GM12878 (cell line): ENCODE data around the gene ADGRG2.

Source experiments
- CREM ChIP-seq: IDR thresholded peaks from 2 replicates; pipeline ENCODE4 v1.6.1; 2014; ENCODE audit warnings: antibody characterized with exemption, low read depth
- CTCF ChIP-seq, 3 experiments: IDR thresholded peaks in 2 of 3; conservative IDR thresholded peaks in 1 of 3; 2 replicates each; pipeline ENCODE4 v1.5.1; 2011; ENCODE audit warnings: low read depth in 3 of 3, low read length in 3 of 3, mild to moderate bottlenecking in 3 of 3, control low read depth in 2 of 3, moderate library complexity in 2 of 3, inconsistent platforms in 1 of 3, mixed read lengths in 1 of 3; ENCODE audit not compliant: control insufficient read depth in 2 of 3, insufficient read depth in 1 of 3; ENCODE audit errors: extremely low read depth in 1 of 3
- EGR1 ChIP-seq, 2 experiments: IDR thresholded peaks; 1 replicate in 1 of 2; 2 replicates in 1 of 2; pipeline ENCODE4 v1.6.1; 2011 to 2012; ENCODE audit warnings: low read depth in 2 of 2, low read length in 2 of 2, borderline replicate concordance in 1 of 2, mild to moderate bottlenecking in 1 of 2, moderate library complexity in 1 of 2
- GABPA ChIP-seq: IDR thresholded peaks from 2 replicates; pipeline ENCODE4 v1.6.1; 2014; ENCODE audit warnings: antibody characterized with exemption, low read depth, mild to moderate bottlenecking, inconsistent platforms
- POLR2A ChIP-seq: IDR thresholded peaks from 2 replicates; pipeline ENCODE4 v1.6.1; 2011; ENCODE audit warnings: low read depth, mild to moderate bottlenecking, low read length
- POLR2AphosphoS5 ChIP-seq: IDR thresholded peaks from 2 replicates; pipeline ENCODE4 v1.6.1; 2011; ENCODE audit warnings: mild to moderate bottlenecking, low read length, inconsistent platforms
- REST ChIP-seq: IDR thresholded peaks from 2 replicates; pipeline ENCODE4 v1.6.1; 2012; ENCODE audit warnings: mild to moderate bottlenecking, low read depth, low read length
- RFX5 ChIP-seq: IDR thresholded peaks from 2 replicates; pipeline ENCODE4 v1.6.1; 2011; ENCODE audit warnings: low read depth, low read length, improper control_type of control experiment
- TAF1 ChIP-seq: IDR thresholded peaks from 2 replicates; pipeline ENCODE4 v1.6.1; 2011; ENCODE audit warnings: mild to moderate bottlenecking, low read depth, low read length, borderline replicate concordance
- USF2 ChIP-seq: IDR thresholded peaks from 2 replicates; pipeline ENCODE4 v1.6.1; 2011; ENCODE audit warnings: low read depth, low read length, improper control_type of control experiment, borderline replicate concordance
- ZNF274 ChIP-seq: IDR thresholded peaks from one replicate; pipeline ENCODE4 v1.8.0; 2011; ENCODE audit not compliant: insufficient read length, insufficient read depth
- ZNF592 ChIP-seq: fragments of 450-650 bp; IDR thresholded peaks from 2 replicates; pipeline ENCODE4 v1.6.1; 2017; ENCODE audit warnings: mild to moderate bottlenecking, moderate library complexity

GRCh38 chrX:18998653-18999052 is 123.6 kb downstream of the ADGRG2 start:
- TF ChIP-seq USF2, result no peak
- no peak for TF ChIP-seq POLR2A
- no peak for TF ChIP-seq EGR1 (IDR thresholded peaks at IDR 0.05; ENCODE audit: borderline replicate concordance in 1 of 2, low read depth in 2 of 2, low read length in 2 of 2)
- TF ChIP-seq ZNF274, result no peak
- TF ChIP-seq POLR2AphosphoS5, result no peak
- TF ChIP-seq CTCF (IDR thresholded peaks at IDR 0.05 in 2 of 3, conservative IDR thresholded peaks at IDR 0.05 in 1 of 3; ENCODE audit: control insufficient read depth in 2 of 3, extremely low read depth in 1 of 3, insufficient read depth in 1 of 3, low read depth in 3 of 3, low read length in 3 of 3), result no peak
- TF ChIP-seq TAF1, result no peak
- no peak for TF ChIP-seq RFX5
- no peak for TF ChIP-seq GABPA
- no peak for TF ChIP-seq REST
- no peak for TF ChIP-seq ZNF592
- no peak for TF ChIP-seq CREM
